Esophagus squamous epithelium (tissue), 5 donors: Measurements from ENCODE around the gene ABHD11. TPM values are rescaled to one million over a fixed set of nuclear protein-coding genes. Genes with fewer than 3 reads are reported as not detected.

Experiments
- DNase-seq: peaks from one replicate; lab custom pipeline; 2025; lab: John Stamatoyannopoulos, UW
- H3K27ac ChIP-seq, 4 donors: fragments of 200-600 bp; sonication (generic); one replicate each; pipeline ENCODE4 v1.5.1; 2016 to 2019; ENCODE audit warnings: mild to moderate bottlenecking in 1 of 4
- H3K27me3 ChIP-seq, 4 donors: fragments of 200-600 bp; sonication (generic); 1 replicate in 3 of 4; 2 replicates in 1 of 4; pipeline versions ENCODE4 v1.5.1 to v1.6.0; 2017 to 2021; ENCODE audit warnings: antibody characterized with exemption in 1 of 4
- H3K36me3 ChIP-seq, 3 donors: fragments of 200-600 bp; sonication (generic); one replicate each; pipeline ENCODE4 v1.5.1; 2016 to 2019
- H3K4me1 ChIP-seq, 3 donors: fragments of 200-600 bp; sonication (generic); one replicate each; pipeline ENCODE4 v1.5.1; 2017 to 2019
- H3K4me3 ChIP-seq, 4 donors: fragments of 200-600 bp; sonication (generic); 1 replicate in 3 of 4; 2 replicates in 1 of 4; pipeline ENCODE4 v1.5.1; 2016 to 2019; ENCODE audit warnings: mild to moderate bottlenecking in 2 of 4, moderate library complexity in 1 of 4
- H3K9me3 ChIP-seq, 3 donors: fragments of 200-600 bp; sonication (generic); one replicate each; pipeline ENCODE4 v1.5.1; 2016 to 2019
- POLR2A ChIP-seq, 4 donors: fragments of 450-650 bp; IDR thresholded peaks; one replicate each; pipeline ENCODE4 v1.6.1; 2017; ENCODE audit warnings: antibody characterized with exemption in 4 of 4, mild to moderate bottlenecking in 4 of 4, moderate library complexity in 3 of 4
- WGBS, 2 donors: methylation state at CpG; one replicate each; pipeline ENCODE4 v1.1.5; 2018; 5-methylcytosine and 5-hydroxymethylcytosine counted together
- intact Hi-C: fragments of 100-400 bp; cut with DNase I; formaldehyde crosslinking; loops from one replicate; pipeline ENCODE4 v1.15.0; 2022
- total RNA-seq, 4 donors: library from RNA; depleted of rRNA; stranded (reverse); fragments of >200 nt; gene quantifications; one replicate each; pipeline ENCODE4 v1.1.0, GENCODE V29; 2016
- TF ChIP-seq, protein P1 (sequence below), 6 experiments: fragments of 450-650 bp in 4 of 6; fragments of 200-600 bp in 2 of 6; sonication (generic) in 2 of 6; IDR thresholded peaks; one replicate each; pipeline ENCODE4 v1.5.1; 2016 to 2019; ENCODE audit warnings: antibody characterized with exemption in 6 of 6, mild to moderate bottlenecking in 4 of 6, moderate library complexity in 4 of 6
- donor health status: DM: yes; HTN: yes; CAD: no.

Gene ABHD11
- total RNA-seq, 4 donors from 2014 or later: 8.3 to 22.6 (median 19.3) TPM

DNA sequence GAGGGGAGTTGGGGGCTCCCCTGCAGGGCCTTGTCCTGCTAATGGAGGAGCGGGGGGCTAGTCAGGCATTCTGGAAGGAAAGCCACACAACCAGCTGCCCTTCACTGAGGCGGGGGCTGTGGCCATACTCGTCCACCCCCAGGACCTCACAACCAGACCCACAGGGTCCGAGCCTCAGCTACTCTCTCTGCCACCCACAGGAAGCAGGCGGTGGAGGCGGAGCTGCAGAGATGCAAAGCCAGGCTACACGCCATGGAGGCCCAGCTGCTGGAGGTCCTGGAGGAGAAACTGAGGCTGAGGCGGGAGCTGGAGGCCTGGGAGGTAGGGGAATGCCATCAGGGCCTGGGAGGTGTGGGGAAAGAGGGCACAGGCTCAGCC lies 3.1 kb downstream of the ABHD11 start:
- Histone ChIP-seq H3K36me3 (peaks cover 0 to 23% (median 7%) of the 10 kb centered on the region in 3 donors), H3K4me1 (peaks cover 0 to 41% (median 17%) of the 10 kb centered on the region in 3 donors), H3K9me3 (no peaks in the 10 kb centered on the region), H3K27ac (peak overlapping the region; percentile 52 to 84 (median 66)), H3K27me3 (no peaks in the 10 kb centered on the region), H3K4me3 (no peak overlapping the region)
- 93 to 100% methylated on average over 1 to 6 of the region's 8 CpGs for WGBS, 2 donors
- TF ChIP-seq POLR2A (IDR thresholded peaks at IDR 0.05): no peak
- TF ChIP-seq, protein P1, sequence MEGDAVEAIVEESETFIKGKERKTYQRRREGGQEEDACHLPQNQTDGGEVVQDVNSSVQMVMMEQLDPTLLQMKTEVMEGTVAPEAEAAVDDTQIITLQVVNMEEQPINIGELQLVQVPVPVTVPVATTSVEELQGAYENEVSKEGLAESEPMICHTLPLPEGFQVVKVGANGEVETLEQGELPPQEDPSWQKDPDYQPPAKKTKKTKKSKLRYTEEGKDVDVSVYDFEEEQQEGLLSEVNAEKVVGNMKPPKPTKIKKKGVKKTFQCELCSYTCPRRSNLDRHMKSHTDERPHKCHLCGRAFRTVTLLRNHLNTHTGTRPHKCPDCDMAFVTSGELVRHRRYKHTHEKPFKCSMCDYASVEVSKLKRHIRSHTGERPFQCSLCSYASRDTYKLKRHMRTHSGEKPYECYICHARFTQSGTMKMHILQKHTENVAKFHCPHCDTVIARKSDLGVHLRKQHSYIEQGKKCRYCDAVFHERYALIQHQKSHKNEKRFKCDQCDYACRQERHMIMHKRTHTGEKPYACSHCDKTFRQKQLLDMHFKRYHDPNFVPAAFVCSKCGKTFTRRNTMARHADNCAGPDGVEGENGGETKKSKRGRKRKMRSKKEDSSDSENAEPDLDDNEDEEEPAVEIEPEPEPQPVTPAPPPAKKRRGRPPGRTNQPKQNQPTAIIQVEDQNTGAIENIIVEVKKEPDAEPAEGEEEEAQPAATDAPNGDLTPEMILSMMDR (IDR thresholded peaks at IDR 0.05): no peak
- no peak for DNase-seq
- intact Hi-C loops: loop anchor here (10.0 kb wide), 1 partner anchor 119 kb away; no protein-coding TSS in a partner anchor

DNA sequence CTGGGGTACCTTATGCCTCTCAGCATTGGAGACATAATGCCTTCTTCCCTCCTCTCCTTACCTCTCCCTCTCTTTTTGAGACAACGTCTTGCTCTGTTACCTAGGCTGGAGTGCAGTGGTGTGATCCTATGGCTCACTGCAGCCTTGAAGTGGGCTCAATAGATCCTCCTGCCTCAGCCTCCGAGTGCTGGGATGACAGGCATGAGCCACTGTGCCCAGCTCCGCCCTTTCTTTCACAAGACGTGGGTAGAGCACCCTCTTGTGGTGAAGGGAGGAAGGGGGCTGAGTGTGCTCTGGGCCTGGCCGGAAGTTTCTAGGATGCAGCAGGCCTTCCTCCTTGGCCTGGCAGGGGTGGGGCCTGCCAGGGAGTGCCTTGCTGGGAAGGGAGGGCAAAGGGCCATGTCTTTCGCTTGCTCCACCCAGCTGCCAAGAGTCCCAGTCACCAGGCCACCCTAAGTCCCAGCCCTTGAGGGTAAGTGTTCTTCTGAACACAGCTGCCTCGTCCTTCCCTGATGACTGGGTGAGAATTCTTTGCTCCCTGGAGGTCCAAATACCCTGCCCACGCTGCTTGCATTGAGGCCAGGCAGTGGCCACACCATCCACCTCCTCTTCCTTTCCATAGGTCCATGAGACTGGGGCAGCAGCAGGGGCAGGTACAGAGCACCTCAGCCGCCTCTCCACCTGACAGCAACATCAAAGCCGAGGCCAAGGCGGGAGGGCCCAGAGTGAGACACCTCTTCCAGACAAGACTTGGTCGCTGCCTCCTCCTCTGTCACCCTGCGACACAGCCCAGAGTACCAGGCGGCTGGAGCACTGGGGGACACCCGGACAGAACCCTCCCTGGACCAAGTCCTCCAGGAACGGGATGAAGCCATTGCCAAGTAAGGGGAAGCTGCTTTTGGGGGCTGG lies 3.7 kb downstream of the ABHD11 start:
- intact Hi-C loops: loop anchor here (10.0 kb wide), 1 partner anchor 120 kb away; no protein-coding TSS in a partner anchor
- DNase-seq: no peak
- H3K36me3 ChIP-seq: peaks cover 0 to 23% (median 7%) of the 10 kb centered on the region in 3 donors
- H3K27ac ChIP-seq: peak overlapping the region; percentile 52 to 84 (median 66)
- peak in 1 of 4 donors; percentile 27 for TF ChIP-seq POLR2A (IDR thresholded peaks at IDR 0.05)
- TF ChIP-seq, protein P1 (IDR thresholded peaks at IDR 0.05): peak; percentile 63 to 94 (median 88)
- 33 to 57% methylated on average over 4 to 6 of the region's 16 CpGs for WGBS, 2 donors
- peaks cover 0 to 37% (median 17%) of the 10 kb centered on the region in 3 donors for H3K4me1 ChIP-seq
- H3K27me3 ChIP-seq: no peaks in the 10 kb centered on the region
- no peaks in the 10 kb centered on the region for H3K9me3 ChIP-seq
- H3K4me3 ChIP-seq: no peak overlapping the region

DNA sequence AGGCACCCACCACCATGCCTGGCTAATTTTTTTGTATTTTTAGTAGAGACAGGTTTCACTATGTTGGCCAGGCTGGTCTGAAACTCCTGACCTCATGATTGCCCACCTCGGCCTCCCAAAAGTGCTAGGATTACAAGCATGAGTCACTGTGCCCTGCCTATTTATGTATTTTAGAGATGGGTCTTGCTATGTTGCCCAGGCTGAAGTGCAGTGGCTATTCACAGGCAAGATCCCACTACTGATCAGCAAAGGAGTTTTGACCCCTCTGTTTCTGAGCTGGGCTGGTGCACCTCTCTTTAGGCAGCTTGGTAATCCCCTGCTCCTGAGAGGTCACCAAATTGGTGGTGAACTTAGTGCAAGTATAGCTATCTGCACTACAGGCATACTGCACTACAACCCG lies 6.2 kb downstream of the ABHD11 start:
- intact Hi-C loops: loop anchor here (10.0 kb wide), 1 partner anchor 122 kb away; no protein-coding TSS in a partner anchor
- Histone ChIP-seq H3K36me3 (peaks cover 0 to 21% (median 7%) of the 10 kb centered on the region in 3 donors), H3K4me3 (no peak overlapping the region), H3K27ac (no peak overlapping the region), H3K9me3 (no peaks in the 10 kb centered on the region), H3K27me3 (peaks cover 0 to 13% (median 0%) of the 10 kb centered on the region in 4 donors), H3K4me1 (peaks cover 0 to 20% (median 11%) of the 10 kb centered on the region in 3 donors)
- no peak for DNase-seq
- WGBS, 2 donors: 50 to 51% methylated on average over 2 of the region's 2 CpGs
- TF ChIP-seq POLR2A (IDR thresholded peaks at IDR 0.05): no peak

DNA sequence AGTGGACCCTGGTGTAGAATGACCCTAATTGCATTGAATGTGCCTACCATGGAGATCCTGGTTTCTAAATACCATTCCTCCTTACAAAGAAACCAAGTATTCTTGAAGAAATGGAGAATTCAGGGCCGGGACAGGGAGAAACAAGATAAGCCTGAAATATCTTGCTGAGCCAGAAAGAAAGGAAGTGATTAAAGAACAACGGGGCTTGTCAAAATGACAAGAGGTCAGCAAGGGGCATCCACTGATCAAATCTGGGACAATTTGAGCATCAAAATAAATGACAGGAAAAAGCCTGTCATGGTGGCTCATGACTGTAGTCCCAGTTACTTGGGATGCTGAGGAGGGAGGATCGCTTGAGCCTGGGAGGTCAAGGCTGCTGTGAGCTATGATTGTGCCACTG lies 8.1 kb downstream of the ABHD11 start:
- 23 to 27% methylated on average over 3 of the region's 3 CpGs for WGBS, 2 donors
- Histone ChIP-seq H3K27me3 (peaks cover 0 to 26% (median 0%) of the 10 kb centered on the region in 4 donors), H3K36me3 (peaks cover 0 to 2% (median 0%) of the 10 kb centered on the region in 3 donors), H3K4me1 (peaks cover 0 to 9% (median 8%) of the 10 kb centered on the region in 3 donors), H3K27ac (no peak overlapping the region), H3K4me3 (no peak overlapping the region), H3K9me3 (no peaks in the 10 kb centered on the region)
- DNase-seq: no peak
- TF ChIP-seq, protein P1 (IDR thresholded peaks at IDR 0.05): no peak
- TF ChIP-seq POLR2A (IDR thresholded peaks at IDR 0.05): no peak
- intact Hi-C loops: loop anchor here (10.0 kb wide), 1 partner anchor 124 kb away; no protein-coding TSS in a partner anchor

DNA sequence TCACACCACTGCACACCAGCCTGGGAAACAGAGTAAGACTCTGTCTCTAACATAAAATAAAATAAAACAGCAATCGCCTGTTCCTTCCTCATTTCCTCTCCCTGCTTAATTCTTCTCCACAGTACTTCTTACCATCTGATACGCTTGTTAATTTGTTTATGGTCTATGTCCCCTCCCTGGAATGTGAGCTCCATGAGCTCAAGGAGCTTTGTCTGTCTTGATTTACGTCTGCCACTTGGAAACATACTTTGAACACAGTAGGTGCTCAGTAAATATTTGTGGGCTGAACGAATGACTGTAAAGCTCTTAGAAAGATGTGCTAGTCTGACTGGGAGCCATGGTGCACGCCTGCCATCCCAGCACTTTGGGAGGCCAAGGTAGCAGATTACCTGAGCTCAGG lies 10.1 kb downstream of the ABHD11 start:
- Histone ChIP-seq H3K9me3 (no peaks in the 10 kb centered on the region), H3K4me3 (no peak overlapping the region), H3K27ac (no peak overlapping the region), H3K27me3 (peaks cover 0 to 26% (median 0%) of the 10 kb centered on the region in 4 donors), H3K36me3 (no peaks in the 10 kb centered on the region), H3K4me1 (peaks cover 0 to 3% (median 0%) of the 10 kb centered on the region in 3 donors)
- DNase-seq: no peak
- 51 to 68% methylated on average over 5 of the region's 5 CpGs for WGBS, 2 donors
- intact Hi-C loops: loop anchor here (5.0 to 10.0 kb wide), 2 partner anchors 54 to 121 kb away; no protein-coding TSS in a partner anchor
- TF ChIP-seq, protein P1 (IDR thresholded peaks at IDR 0.05): no peak
